ENCODE results near the gene UBL3.

GRCh38 chr13:29816715-29817114 lies 33.7 kb downstream of the UBL3 start:
- TF ChIP-seq CTCF (conservative IDR thresholded peaks at IDR 0.05) (no peak), EZH2 (IDR thresholded peaks at IDR 0.05; ENCODE audit: low read depth) (no peak)

All from PC-9 (cell line).